Measurements from ENCODE around the gene MAPK11. TPM values are rescaled to one million over a fixed set of nuclear protein-coding genes. Genes with fewer than 3 reads are reported as not detected.

MAPK11 gene
- total RNA-seq, 1 experiment from 2014 or later: 19.3 TPM

DNA sequence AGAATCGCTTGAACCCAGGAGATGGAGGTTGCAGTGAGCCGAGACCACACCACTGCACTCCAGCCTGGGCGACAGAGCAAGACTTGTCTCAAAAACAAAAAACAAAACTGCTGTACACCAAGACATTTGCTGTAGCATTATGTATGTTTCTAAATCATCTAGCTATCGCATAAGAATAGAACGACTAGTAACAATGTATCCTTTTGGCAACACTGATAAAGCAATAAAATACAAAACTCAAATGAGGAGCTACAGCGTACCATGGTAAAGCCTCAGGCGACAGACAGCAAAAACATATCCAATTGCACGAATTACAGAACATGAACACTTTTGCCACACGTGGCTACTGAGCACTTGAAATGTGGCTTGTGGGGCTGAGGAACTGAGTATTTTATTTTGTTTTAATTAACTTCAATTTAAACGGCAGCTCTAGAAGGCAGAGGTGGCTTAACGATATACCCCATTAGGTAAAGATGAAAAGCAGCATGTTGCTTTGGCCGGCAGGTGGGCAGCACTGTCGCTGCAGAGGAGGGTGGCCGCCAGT is 27.7 kb downstream of the MAPK11 start:
- H3K9ac ChIP-seq (ENCODE audit: low read length): no peak overlapping the region
- H3K27ac ChIP-seq (ENCODE audit: low read depth, low read length): no peak overlapping the region
- no peak for DNase-seq (ENCODE audit: low read depth, low spot score)
- no peak for ATAC-seq
- no peaks in the 10 kb centered on the region for H4K20me1 ChIP-seq (ENCODE audit: insufficient read depth)
- intact Hi-C loops (cut with micrococcal nuclease): no loop called here
- H3K79me2 ChIP-seq (ENCODE audit: insufficient read depth, low read length): peaks cover 90% of the 10 kb centered on the region
- H2AFZ ChIP-seq (ENCODE audit: low read depth, low read length, poor library complexity, severe bottlenecking): no peak overlapping the region
- POLR2A ChIA-PET: no interaction called here
- H3K4me2 ChIP-seq (ENCODE audit: low read length): peak overlapping the region; percentile 92; the same call in 1 of the 2 replicates
- H3K27me3 ChIP-seq (ENCODE audit: insufficient read depth, low read length): no peaks in the 10 kb centered on the region
- H3K36me3 ChIP-seq (ENCODE audit: control insufficient read depth in 1 of 2, insufficient read depth in 2 of 2, low read length in 2 of 2): peaks cover 7 to 27% of the 10 kb centered on the region in 2 experiments; a peak in 2 of 4 replicates
- no TSS peak for BruUV-seq (replicated peaks)
- TF ChIP-seq, protein P1, sequence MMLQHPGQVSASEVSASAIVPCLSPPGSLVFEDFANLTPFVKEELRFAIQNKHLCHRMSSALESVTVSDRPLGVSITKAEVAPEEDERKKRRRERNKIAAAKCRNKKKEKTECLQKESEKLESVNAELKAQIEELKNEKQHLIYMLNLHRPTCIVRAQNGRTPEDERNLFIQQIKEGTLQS (IDR thresholded peaks at IDR 0.05): no peak
- TF ChIP-seq CEBPB (IDR thresholded peaks at IDR 0.05; ENCODE audit: low read depth): no peak
- no peak for TF ChIP-seq JUND (IDR thresholded peaks at IDR 0.05)
- no peak for TF ChIP-seq RAD21 (IDR thresholded peaks at IDR 0.05; ENCODE audit: low read depth)
- TF ChIP-seq, protein P2, sequence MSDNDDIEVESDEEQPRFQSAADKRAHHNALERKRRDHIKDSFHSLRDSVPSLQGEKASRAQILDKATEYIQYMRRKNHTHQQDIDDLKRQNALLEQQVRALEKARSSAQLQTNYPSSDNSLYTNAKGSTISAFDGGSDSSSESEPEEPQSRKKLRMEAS (IDR thresholded peaks at IDR 0.05): no peak
- TF ChIP-seq SP1 (IDR thresholded peaks at IDR 0.05; ENCODE audit: low read depth): no peak
- no peak for TF ChIP-seq REST (IDR thresholded peaks at IDR 0.05; ENCODE audit: low read depth)
- no peak for TF ChIP-seq EZH2 (IDR thresholded peaks at IDR 0.05)
- no peak for TF ChIP-seq ZBTB33 (IDR thresholded peaks at IDR 0.05; ENCODE audit: extremely low read depth, insufficient replicate concordance, low read length)
- TF ChIP-seq YY1 (IDR thresholded peaks at IDR 0.05; ENCODE audit: extremely low read depth, insufficient replicate concordance, low read depth, low read length): no peak
- TF ChIP-seq SRF (IDR thresholded peaks at IDR 0.05; ENCODE audit: low read depth): no peak
- TF ChIP-seq EZH2phosphoT487 (IDR thresholded peaks at IDR 0.05; ENCODE audit: borderline replicate concordance): no peak
- TF ChIP-seq FOSL1 (IDR thresholded peaks at IDR 0.05; ENCODE audit: low read depth): no peak
- no peak for TF ChIP-seq POLR2A (IDR thresholded peaks at IDR 0.05; ENCODE audit: borderline replicate concordance, extremely low read depth, insufficient read depth, insufficient read length)
- TF ChIP-seq ZFX (IDR thresholded peaks at IDR 0.05): no peak
- TF ChIP-seq CBX3 (IDR thresholded peaks at IDR 0.05; ENCODE audit: low read depth): no peak
- TF ChIP-seq ZNF274 (IDR thresholded peaks at IDR 0.05; ENCODE audit: low read depth, low read length): no peak
- TF ChIP-seq SIN3A (IDR thresholded peaks at IDR 0.05; ENCODE audit: low read depth): no peak
- TF ChIP-seq ELF1 (IDR thresholded peaks at IDR 0.05; ENCODE audit: borderline replicate concordance, low read depth): no peak
- TF ChIP-seq, protein P3, sequence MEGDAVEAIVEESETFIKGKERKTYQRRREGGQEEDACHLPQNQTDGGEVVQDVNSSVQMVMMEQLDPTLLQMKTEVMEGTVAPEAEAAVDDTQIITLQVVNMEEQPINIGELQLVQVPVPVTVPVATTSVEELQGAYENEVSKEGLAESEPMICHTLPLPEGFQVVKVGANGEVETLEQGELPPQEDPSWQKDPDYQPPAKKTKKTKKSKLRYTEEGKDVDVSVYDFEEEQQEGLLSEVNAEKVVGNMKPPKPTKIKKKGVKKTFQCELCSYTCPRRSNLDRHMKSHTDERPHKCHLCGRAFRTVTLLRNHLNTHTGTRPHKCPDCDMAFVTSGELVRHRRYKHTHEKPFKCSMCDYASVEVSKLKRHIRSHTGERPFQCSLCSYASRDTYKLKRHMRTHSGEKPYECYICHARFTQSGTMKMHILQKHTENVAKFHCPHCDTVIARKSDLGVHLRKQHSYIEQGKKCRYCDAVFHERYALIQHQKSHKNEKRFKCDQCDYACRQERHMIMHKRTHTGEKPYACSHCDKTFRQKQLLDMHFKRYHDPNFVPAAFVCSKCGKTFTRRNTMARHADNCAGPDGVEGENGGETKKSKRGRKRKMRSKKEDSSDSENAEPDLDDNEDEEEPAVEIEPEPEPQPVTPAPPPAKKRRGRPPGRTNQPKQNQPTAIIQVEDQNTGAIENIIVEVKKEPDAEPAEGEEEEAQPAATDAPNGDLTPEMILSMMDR (IDR thresholded peaks at IDR 0.05 in 2 of 3, conservative IDR thresholded peaks at IDR 0.05 in 1 of 3; ENCODE audit: borderline replicate concordance in 1 of 3, insufficient read depth in 1 of 3, low read depth in 2 of 3, low read length in 2 of 3): no peak
- no peak overlapping the region for H3K4me3 ChIP-seq (replicated peaks in 1 of 2; ENCODE audit: low read depth in 1 of 2, low read length in 2 of 2)
- RAD21 ChIA-PET (ENCODE audit: low non-redundant PET in 1 of 2, low total read pairs in 2 of 2, uncharacterized antibody in 2 of 2, unreplicated experiment in 2 of 2): no interaction called here
- H3K9me2 ChIP-seq (ENCODE audit: insufficient read depth): no peaks in the 10 kb centered on the region
- H3K4me1 ChIP-seq (ENCODE audit: control insufficient read depth in 1 of 2, insufficient read depth in 2 of 2, low read length in 2 of 2): peaks cover 17 to 41% of the 10 kb centered on the region in 2 experiments
- CTCF ChIA-PET: interaction anchor here (0.7 kb wide), 1 partner anchor 310 kb away, joined by 5 read pairs; no protein-coding TSS in a partner anchor
- no peaks in the 10 kb centered on the region for H3K9me3 ChIP-seq (ENCODE audit: control insufficient read depth in 1 of 2, insufficient read depth in 1 of 2, low read depth in 1 of 2, low read length in 2 of 2)
